Neural crest cell (in vitro differentiated cells): ENCODE results near the gene CDKL4. TPM values are rescaled to one million over a fixed set of nuclear protein-coding genes. Genes with fewer than 3 reads are reported as not detected.
"Not testable (repeated sequence)": the region's sequence is repeated elsewhere in the genome, so short reads cannot be mapped to it uniquely, and the experiment has no call there.

ENCODE experiments used
- DNase-seq: peaks from one replicate; pipeline ENCODE4 v3.0.0; 2021; ENCODE audit warnings: low read depth, mixed read lengths, low spot score
- H3K27ac Mint-ChIP-seq: one replicate; pipeline ENCODE4 v1.8.0; 2021; ENCODE audit warnings: mild to moderate bottlenecking, mixed read lengths; ENCODE audit not compliant: unreplicated experiment
- H3K27me3 Mint-ChIP-seq: 2 replicates; pipeline ENCODE4 v1.8.0; 2021; ENCODE audit warnings: low read depth, mild to moderate bottlenecking, mixed read lengths
- H3K36me3 Mint-ChIP-seq: 2 replicates; pipeline ENCODE4 v1.8.0; 2021; ENCODE audit warnings: low read depth, mild to moderate bottlenecking, mixed read lengths
- H3K4me1 Mint-ChIP-seq: 2 replicates; pipeline ENCODE4 v1.8.0; 2021; ENCODE audit warnings: mixed read lengths
- H3K4me3 Mint-ChIP-seq: one replicate; pipeline ENCODE4 v1.8.0; 2021; ENCODE audit warnings: mild to moderate bottlenecking, mixed read lengths
- H3K9me3 Mint-ChIP-seq: 2 replicates; pipeline ENCODE4 v1.8.0; 2021; ENCODE audit warnings: mixed read lengths
- total RNA-seq: library from RNA; stranded (reverse); gene quantifications from 2 replicates; pipeline ENCODE4 v1.2.1, GENCODE V29; 2021
- TF ChIP-seq, protein P1 (sequence below): fragments of 200-600 bp; sonication (generic); conservative IDR thresholded peaks from 2 replicates; pipeline ENCODE4 v1.5.0; 2021; ENCODE audit warnings: antibody characterized with exemption, mild to moderate bottlenecking

The CDKL4 gene
- total RNA-seq, 1 donor from 2014 or later = 0.75 TPM

DNA sequence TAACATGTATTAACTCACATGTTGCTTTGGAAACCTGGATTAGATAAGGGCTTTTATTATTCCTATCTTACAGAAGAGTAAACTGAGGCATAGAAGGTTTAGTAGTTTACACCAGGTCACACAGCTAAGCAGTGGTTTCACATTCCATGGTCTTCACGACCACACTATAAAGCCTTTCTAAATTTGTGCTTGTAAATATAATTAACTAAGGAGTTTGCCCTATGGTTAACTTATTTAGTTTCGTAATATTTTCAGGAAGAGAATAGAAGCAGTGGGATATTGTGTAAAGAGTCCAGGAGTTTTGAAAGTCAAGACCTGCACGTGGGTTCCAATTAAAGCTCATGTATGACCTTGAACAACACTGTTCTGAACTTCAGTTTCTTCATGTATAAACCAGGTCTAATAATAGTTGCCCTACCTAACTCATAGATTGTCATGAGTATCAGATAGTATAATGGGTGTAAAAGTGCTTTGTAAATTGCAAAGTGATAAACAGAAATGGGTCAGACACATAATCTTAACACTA lies 103.4 kb downstream of the CDKL4 start:
- no peak for DNase-seq
- Mint-ChIP-seq H3K27me3 (no peaks in the 10 kb centered on the region), H3K27ac (no peak overlapping the region), H3K9me3 (no peaks in the 10 kb centered on the region), H3K4me3 (no peak overlapping the region), H3K4me1 (peaks cover 14% of the 10 kb centered on the region), H3K36me3 (no peaks in the 10 kb centered on the region)
- TF ChIP-seq, protein P1, sequence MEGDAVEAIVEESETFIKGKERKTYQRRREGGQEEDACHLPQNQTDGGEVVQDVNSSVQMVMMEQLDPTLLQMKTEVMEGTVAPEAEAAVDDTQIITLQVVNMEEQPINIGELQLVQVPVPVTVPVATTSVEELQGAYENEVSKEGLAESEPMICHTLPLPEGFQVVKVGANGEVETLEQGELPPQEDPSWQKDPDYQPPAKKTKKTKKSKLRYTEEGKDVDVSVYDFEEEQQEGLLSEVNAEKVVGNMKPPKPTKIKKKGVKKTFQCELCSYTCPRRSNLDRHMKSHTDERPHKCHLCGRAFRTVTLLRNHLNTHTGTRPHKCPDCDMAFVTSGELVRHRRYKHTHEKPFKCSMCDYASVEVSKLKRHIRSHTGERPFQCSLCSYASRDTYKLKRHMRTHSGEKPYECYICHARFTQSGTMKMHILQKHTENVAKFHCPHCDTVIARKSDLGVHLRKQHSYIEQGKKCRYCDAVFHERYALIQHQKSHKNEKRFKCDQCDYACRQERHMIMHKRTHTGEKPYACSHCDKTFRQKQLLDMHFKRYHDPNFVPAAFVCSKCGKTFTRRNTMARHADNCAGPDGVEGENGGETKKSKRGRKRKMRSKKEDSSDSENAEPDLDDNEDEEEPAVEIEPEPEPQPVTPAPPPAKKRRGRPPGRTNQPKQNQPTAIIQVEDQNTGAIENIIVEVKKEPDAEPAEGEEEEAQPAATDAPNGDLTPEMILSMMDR = no peak

DNA sequence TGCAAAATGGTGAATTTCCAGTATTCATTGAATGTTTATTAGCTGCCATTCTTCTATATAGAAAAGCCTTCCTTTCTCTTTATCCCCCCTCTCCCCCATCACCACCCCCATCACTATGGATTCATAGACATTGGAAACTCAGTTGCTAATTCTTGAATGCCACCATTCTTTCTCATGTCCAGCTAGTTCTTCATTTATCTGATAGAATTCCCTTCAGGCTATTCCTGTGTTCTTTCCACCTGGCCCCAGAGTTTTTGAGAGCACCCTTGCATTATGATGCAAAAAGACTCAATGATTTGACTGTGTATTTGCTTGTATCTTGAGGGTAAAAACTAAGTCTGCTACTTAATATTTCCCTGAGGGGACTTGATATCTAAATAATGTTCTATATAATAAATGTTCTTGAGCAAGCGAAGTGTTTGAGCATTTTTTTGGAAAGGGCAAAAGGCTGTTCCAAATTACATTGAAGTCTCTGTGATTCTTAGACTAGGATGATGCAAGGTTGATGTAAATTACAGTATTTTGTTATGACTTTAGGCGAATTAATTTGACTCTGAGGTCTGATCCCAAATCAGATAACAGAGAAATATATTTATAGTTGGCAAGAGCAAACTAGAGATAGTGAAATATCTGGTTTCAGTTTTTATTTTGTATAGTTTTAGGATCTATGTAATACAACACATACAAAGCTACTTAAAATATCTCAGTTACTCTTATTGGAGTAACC lies 104.1 kb downstream of the CDKL4 start:
- no peak overlapping the region for H3K27ac Mint-ChIP-seq

DNA sequence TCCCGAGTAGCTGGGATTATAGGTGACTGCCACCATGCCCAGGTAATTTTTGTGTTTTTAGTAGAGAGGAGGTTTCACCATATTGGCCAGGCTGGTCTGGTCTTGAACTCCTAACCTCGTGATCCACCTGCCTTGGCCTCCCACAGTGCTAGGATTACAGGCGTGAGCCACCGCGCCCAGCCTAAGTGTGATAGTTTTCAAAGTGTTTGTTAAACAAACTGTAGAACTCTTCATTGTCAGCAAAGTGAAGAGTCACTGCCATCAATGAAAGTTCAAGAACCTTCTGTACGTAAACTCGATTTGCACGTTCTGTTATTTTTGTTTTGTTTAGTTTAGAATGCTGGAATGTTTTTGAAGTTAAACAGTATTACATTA lies 104.9 kb downstream of the CDKL4 start:
- no peak overlapping the region for H3K4me3 Mint-ChIP-seq
- no peak overlapping the region for H3K27ac Mint-ChIP-seq
- H3K27me3 Mint-ChIP-seq = no peaks in the 10 kb centered on the region
- no peaks in the 10 kb centered on the region for H3K9me3 Mint-ChIP-seq
- H3K36me3 Mint-ChIP-seq = no peaks in the 10 kb centered on the region
- TF ChIP-seq, protein P1 = no peak
- no peak for DNase-seq
- peaks cover 14% of the 10 kb centered on the region for H3K4me1 Mint-ChIP-seq

More for the DNA sequence above, 104.1 kb downstream of the CDKL4 start:
- DNase-seq = no peak
- no peaks in the 10 kb centered on the region for H3K36me3 Mint-ChIP-seq
- no peak overlapping the region for H3K4me3 Mint-ChIP-seq
- no peaks in the 10 kb centered on the region for H3K9me3 Mint-ChIP-seq
- TF ChIP-seq, protein P1 = no peak
- no peaks in the 10 kb centered on the region for H3K27me3 Mint-ChIP-seq
- H3K4me1 Mint-ChIP-seq = peaks cover 14% of the 10 kb centered on the region

DNA sequence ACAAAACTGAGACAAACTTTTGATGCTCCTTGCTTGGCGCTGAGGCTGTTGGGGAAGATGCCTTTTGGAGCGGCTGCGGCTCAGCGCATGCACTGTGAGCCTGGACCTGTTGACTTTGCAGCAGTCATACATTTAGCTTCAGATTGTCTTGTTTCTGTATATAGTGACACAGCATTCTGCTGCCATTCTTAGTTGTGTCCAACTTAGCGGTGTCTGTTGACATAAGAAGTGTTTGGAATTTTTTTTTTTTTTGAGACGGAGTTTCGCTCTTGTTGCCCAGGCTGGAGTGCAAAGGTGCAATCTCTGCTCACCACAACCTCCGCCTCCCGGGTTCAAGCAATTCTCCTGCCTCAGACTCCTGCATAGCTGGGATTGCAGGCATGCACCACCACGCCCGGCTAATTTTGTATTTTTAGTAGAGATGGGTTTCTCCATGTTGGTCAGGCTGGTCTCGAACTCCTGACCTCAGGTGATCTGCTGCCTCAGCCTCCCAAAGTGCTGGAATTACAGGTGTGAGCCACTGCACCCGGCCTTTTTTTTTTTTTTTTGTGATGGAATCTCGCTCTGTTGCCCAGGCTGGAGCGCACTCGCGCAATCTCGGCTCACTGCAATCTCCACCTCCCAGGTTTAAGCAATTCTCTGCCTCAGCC lies 105.5 kb downstream of the CDKL4 start:
- not testable (repeated sequence) for H3K27ac Mint-ChIP-seq, H3K9me3 Mint-ChIP-seq, H3K36me3 Mint-ChIP-seq, H3K4me3 Mint-ChIP-seq, H3K27me3 Mint-ChIP-seq, DNase-seq
- peaks cover 14% of the 10 kb centered on the region for H3K4me1 Mint-ChIP-seq

DNA sequence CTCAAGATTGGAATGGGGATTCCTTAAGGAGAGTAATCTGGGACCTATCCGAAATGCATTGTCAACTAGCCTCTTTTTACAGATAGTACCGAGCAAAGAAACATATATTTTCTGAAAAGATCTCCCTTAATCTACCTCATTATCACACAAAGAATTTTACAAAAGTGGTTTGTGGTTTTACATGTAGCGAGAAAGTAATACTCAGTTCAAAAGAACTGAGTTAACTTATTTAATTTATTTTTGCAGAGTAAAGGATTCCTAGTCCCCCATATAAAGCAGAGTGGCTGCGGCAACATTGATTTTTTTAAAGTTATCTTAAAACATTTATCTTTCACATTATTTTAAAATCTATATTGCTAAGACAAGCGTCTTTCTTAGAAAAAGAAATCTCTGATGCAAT lies 107.0 kb downstream of the CDKL4 start:
- H3K9me3 Mint-ChIP-seq = no peaks in the 10 kb centered on the region
- no peak for DNase-seq
- no peaks in the 10 kb centered on the region for H3K27me3 Mint-ChIP-seq
- peaks cover 13% of the 10 kb centered on the region for H3K4me1 Mint-ChIP-seq
- H3K36me3 Mint-ChIP-seq = no peaks in the 10 kb centered on the region
- no peak overlapping the region for H3K27ac Mint-ChIP-seq
- no peak overlapping the region for H3K4me3 Mint-ChIP-seq
- TF ChIP-seq, protein P1 = no peak

DNA sequence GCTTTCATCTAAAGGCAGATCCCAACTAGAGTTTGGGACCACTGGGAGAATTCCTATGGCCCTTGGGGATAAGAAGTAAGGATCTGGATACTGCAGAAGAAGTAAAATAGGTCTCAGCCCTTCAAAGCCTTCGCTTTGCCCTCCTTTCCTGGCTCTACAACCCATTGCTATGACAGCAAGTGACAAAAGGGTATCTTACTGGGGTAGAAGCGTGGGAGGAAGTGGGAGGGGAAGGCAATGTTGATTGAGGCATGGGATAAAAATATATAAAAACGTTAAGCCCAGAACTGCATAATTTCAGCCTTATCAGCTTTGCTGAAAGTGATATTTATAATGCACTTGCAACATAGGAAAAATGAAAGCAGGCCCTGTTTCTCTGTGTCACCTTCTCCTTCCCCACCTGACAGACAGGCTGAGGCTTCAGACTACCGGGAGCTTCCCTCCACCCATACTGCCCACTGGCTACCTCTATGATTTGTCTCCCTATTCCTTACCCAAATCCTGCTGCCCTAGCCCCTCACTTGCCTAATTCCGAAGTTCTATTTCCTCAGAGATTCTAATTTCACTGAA lies 108.0 kb downstream of the CDKL4 start:
- Mint-ChIP-seq H3K27ac (no peak overlapping the region), H3K27me3 (no peaks in the 10 kb centered on the region), H3K4me3 (no peak overlapping the region), H3K4me1 (peaks cover 5% of the 10 kb centered on the region), H3K36me3 (no peaks in the 10 kb centered on the region), H3K9me3 (no peaks in the 10 kb centered on the region)
- no peak for DNase-seq
- TF ChIP-seq, protein P1 = no peak
